HUES6 (cell line): ENCODE data around the gene DCC.

Experiments used
- H3K27ac ChIP-seq: 2 replicates; pipeline ENCODE4 v1.7.0; 2013; ENCODE audit warnings: low read depth, mild to moderate bottlenecking, low read length, inconsistent platforms
- H3K27me3 ChIP-seq: 2 replicates; pipeline ENCODE4 v1.6.1; 2013; ENCODE audit warnings: low read length; ENCODE audit not compliant: control insufficient read depth, insufficient read depth
- H3K36me3 ChIP-seq: 2 replicates; pipeline ENCODE4 v1.6.1; 2013; ENCODE audit warnings: low read length; ENCODE audit not compliant: control insufficient read depth, insufficient read depth
- H3K4me1 ChIP-seq: 2 replicates; pipeline ENCODE4 v1.6.1; 2013; ENCODE audit warnings: low read length; ENCODE audit not compliant: control insufficient read depth, insufficient read depth
- H3K4me3 ChIP-seq: 2 replicates; pipeline ENCODE4 v1.5.1; 2013; ENCODE audit warnings: low read depth, low read length
- H3K9ac ChIP-seq: one replicate; pipeline ENCODE4 v1.6.1; 2013; ENCODE audit warnings: mild to moderate bottlenecking, low read length
- H3K9me3 ChIP-seq: 2 replicates; pipeline ENCODE4 v1.6.1; 2013; ENCODE audit warnings: low read depth, low read length; ENCODE audit not compliant: control insufficient read depth, insufficient read depth

The DCC gene

GRCh38 chr18:52339891-52340371 lies at the start of gene DCC:
Gene DCC, plus strand, starts transcription at chr18:52340197. Its CDS starts 591 bp downstream, at chr18:52340788.
- Histone ChIP-seq H3K36me3 (no peaks in the 10 kb centered on the region), H3K4me3 (peak within 1 kb of the TSS; percentile 81), H3K27me3 (peaks cover 55% of the 10 kb centered on the region), H3K9me3 (no peaks in the 10 kb centered on the region), H3K9ac (no peak within 1 kb of the TSS), H3K27ac (no peak within 1 kb of the TSS), H3K4me1 (peaks cover 9% of the 10 kb centered on the region; the same call in 1 of the 2 replicates)

GRCh38 chr18:52310651-52311050 lies 29.3 kb upstream of the DCC start:
- H3K4me1 ChIP-seq, result peaks cover 31% of the 10 kb centered on the region
- 0 out of 2 replicates have a peak, but pooled peaks cover 4% of the 10 kb centered on the region for H3K9me3 ChIP-seq
- no peak overlapping the region for H3K4me3 ChIP-seq
- H3K36me3 ChIP-seq, result no peaks in the 10 kb centered on the region
- no peak overlapping the region for H3K9ac ChIP-seq
- no peaks in the 10 kb centered on the region for H3K27me3 ChIP-seq
- H3K27ac ChIP-seq, result no peak overlapping the region

GRCh38 chr18:52311331-52311730 lies 28.7 kb upstream of the DCC start:
- Histone ChIP-seq H3K4me1 (peaks cover 31% of the 10 kb centered on the region), H3K27me3 (no peaks in the 10 kb centered on the region), H3K4me3 (no peak overlapping the region), H3K27ac (no peak overlapping the region), H3K9ac (no peak overlapping the region), H3K36me3 (no peaks in the 10 kb centered on the region), H3K9me3 (0 out of 2 replicates have a peak, but pooled peaks cover 7% of the 10 kb centered on the region)

GRCh38 chr18:52312346-52312745 lies 27.7 kb upstream of the DCC start:
- Histone ChIP-seq H3K36me3 (no peaks in the 10 kb centered on the region), H3K4me1 (peaks cover 31% of the 10 kb centered on the region), H3K4me3 (no peak overlapping the region), H3K27me3 (no peaks in the 10 kb centered on the region), H3K9ac (no peak overlapping the region), H3K9me3 (0 out of 2 replicates have a peak, but pooled peaks cover 3% of the 10 kb centered on the region), H3K27ac (peak overlapping the region; percentile 22; the same call in 1 of the 2 replicates)

- Histone ChIP-seq H3K4me1 (peaks cover 31% of the 10 kb centered on the region), H3K27me3 (no peaks in the 10 kb centered on the region), H3K9ac (no peak overlapping the region), H3K4me3 (no peak overlapping the region), H3K27ac (peak overlapping the region; percentile 22), H3K9me3 (0 out of 2 replicates have a peak, but pooled peaks cover 3% of the 10 kb centered on the region), H3K36me3 (no peaks in the 10 kb centered on the region)
Measured at GRCh38 chr18:52313213-52313612, 26.8 kb upstream of the DCC start.

GRCh38 chr18:52319424-52319983 lies 20.5 kb upstream of the DCC start:
- H3K9ac ChIP-seq, result no peak overlapping the region
- H3K9me3 ChIP-seq, result 0 out of 2 replicates have a peak, but pooled peaks cover 3% of the 10 kb centered on the region
- no peak overlapping the region for H3K4me3 ChIP-seq
- H3K27ac ChIP-seq, result 0 out of 2 replicates have a peak overlapping the region, but pooled peaks have one; percentile 2
- no peaks in the 10 kb centered on the region for H3K27me3 ChIP-seq
- H3K36me3 ChIP-seq, result no peaks in the 10 kb centered on the region
- H3K4me1 ChIP-seq, result peaks cover 17% of the 10 kb centered on the region

GRCh38 chr18:52322307-52322706 lies 17.7 kb upstream of the DCC start:
- Histone ChIP-seq H3K9me3 (no peaks in the 10 kb centered on the region), H3K4me1 (peaks cover 17% of the 10 kb centered on the region), H3K4me3 (no peak overlapping the region), H3K27me3 (no peaks in the 10 kb centered on the region), H3K27ac (no peak overlapping the region), H3K36me3 (no peaks in the 10 kb centered on the region), H3K9ac (no peak overlapping the region)

GRCh38 chr18:52323802-52324201 lies 16.2 kb upstream of the DCC start:
- Histone ChIP-seq H3K27me3 (no peaks in the 10 kb centered on the region), H3K4me1 (peaks cover 17% of the 10 kb centered on the region), H3K36me3 (no peaks in the 10 kb centered on the region), H3K9me3 (no peaks in the 10 kb centered on the region), H3K27ac (no peak overlapping the region), H3K4me3 (no peak overlapping the region), H3K9ac (no peak overlapping the region)

- Histone ChIP-seq H3K9me3 (no peaks in the 10 kb centered on the region), H3K4me3 (no peak overlapping the region), H3K9ac (no peak overlapping the region), H3K4me1 (peaks cover 9% of the 10 kb centered on the region), H3K36me3 (no peaks in the 10 kb centered on the region), H3K27me3 (no peaks in the 10 kb centered on the region), H3K27ac (no peak overlapping the region)
Measured at GRCh38 chr18:52325997-52326396, 14.0 kb upstream of the DCC start.

GRCh38 chr18:52333860-52334259 lies 6.1 kb upstream of the DCC start:
- Histone ChIP-seq H3K36me3 (no peaks in the 10 kb centered on the region), H3K9ac (no peak overlapping the region), H3K27ac (no peak overlapping the region), H3K27me3 (peaks cover 13% of the 10 kb centered on the region), H3K4me1 (no peaks in the 10 kb centered on the region), H3K4me3 (no peak overlapping the region), H3K9me3 (no peaks in the 10 kb centered on the region)

- no peak overlapping the region for H3K9ac ChIP-seq
- no peaks in the 10 kb centered on the region for H3K9me3 ChIP-seq
- no peak overlapping the region for H3K4me3 ChIP-seq
- H3K27me3 ChIP-seq, result peaks cover 18% of the 10 kb centered on the region
- no peaks in the 10 kb centered on the region for H3K36me3 ChIP-seq
- no peaks in the 10 kb centered on the region for H3K4me1 ChIP-seq
- no peak overlapping the region for H3K27ac ChIP-seq
Measured at GRCh38 chr18:52334307-52334706, 5.7 kb upstream of the DCC start.
